ENCODE data around the gene MGAT5B. TPM values are rescaled to one million over a fixed set of nuclear protein-coding genes. Genes with fewer than 3 reads are reported as not detected.

MGAT5B gene
- total and polyA plus RNA-seq, 11 donors, result 0.07 to 0.21 (median 0.15) TPM; not detected in 6

DNA sequence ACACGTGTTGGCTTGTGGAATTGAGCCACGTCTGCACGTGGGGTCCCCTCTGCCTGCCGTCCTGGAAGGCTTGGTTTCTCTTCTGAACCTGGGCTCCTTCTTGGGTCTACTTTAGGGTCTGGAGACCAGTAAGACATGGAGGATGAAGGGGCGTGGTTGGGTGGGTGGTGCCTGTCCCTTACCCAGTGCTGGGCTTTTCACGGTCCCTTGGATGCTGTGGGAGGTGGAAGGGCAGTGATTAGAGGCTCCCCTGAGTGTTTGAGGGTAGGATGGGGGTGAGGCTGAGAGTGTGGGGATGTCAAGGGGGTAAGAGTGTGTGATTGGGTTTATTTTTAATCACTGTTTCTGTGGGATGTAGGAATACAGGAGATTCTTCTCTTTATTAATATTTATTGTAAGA lies 38.3 kb downstream of the MGAT5B start:
- Histone ChIP-seq H3K27me3 (peaks cover 0 to 19% (median 0%) of the 10 kb centered on the region in 9 donors), H3K27ac (no peak overlapping the region), H3K9me3 (peaks cover 0 to 8% (median 0%) of the 10 kb centered on the region in 12 donors), H3K4me3 (no peak overlapping the region), H3K36me3 (no peaks in the 10 kb centered on the region), H3K4me1 (peaks cover 0 to 13% (median 0%) of the 10 kb centered on the region in 12 donors)
- no peak for DNase-seq
- intact Hi-C loops (cut with DNase I), result no loop called here
- TF ChIP-seq POLR2A (IDR thresholded peaks at IDR 0.05), result no peak
- TF ChIP-seq CTCF (IDR thresholded peaks at IDR 0.05), result no peak
- ATAC-seq, result no peak
- WGBS, 4 donors, result 41 to 56% (median 52%) methylated on average over 6 of the region's 6 CpGs

- peaks cover 0 to 8% (median 0%) of the 10 kb centered on the region in 12 donors for H3K9me3 ChIP-seq
- DNase-seq (no peak), ATAC-seq (no peak)
- H3K36me3 ChIP-seq, result no peaks in the 10 kb centered on the region
- H3K4me1 ChIP-seq, result peaks cover 0 to 7% (median 0%) of the 10 kb centered on the region in 12 donors
- TF ChIP-seq POLR2A (IDR thresholded peaks at IDR 0.05) (no peak), CTCF (IDR thresholded peaks at IDR 0.05) (no peak)
- H3K27ac ChIP-seq, result no peak overlapping the region
- intact Hi-C loops (cut with DNase I), result no loop called here
- 81 to 88% (median 84%) methylated on average over 3 of the region's 3 CpGs for whole genome bisulfite sequencing, 4 donors
- H3K4me3 ChIP-seq, result no peak overlapping the region
- peaks cover 0 to 19% (median 0%) of the 10 kb centered on the region in 9 donors for H3K27me3 ChIP-seq
These were observed 39.1 kb downstream of the MGAT5B start for GRCh38 chr17:76907352-76907751.

GRCh38 chr17:76909971-76910760 lies 42.0 kb downstream of the MGAT5B start:
- peaks cover 0 to 8% (median 0%) of the 10 kb centered on the region in 12 donors for H3K9me3 ChIP-seq
- H3K4me1 ChIP-seq, result no peaks in the 10 kb centered on the region
- no peak overlapping the region for H3K4me3 ChIP-seq
- WGBS, 4 donors, result 24 to 27% (median 26%) methylated on average over 12 to 13 of the region's 13 CpGs
- H3K27me3 ChIP-seq, result peaks cover 0 to 13% (median under 1%) of the 10 kb centered on the region in 9 donors
- H3K36me3 ChIP-seq, result no peaks in the 10 kb centered on the region
- peak in 3 of 4 donors; percentile 41 to 66 (median 64) for ATAC-seq
- TF ChIP-seq POLR2A (IDR thresholded peaks at IDR 0.05) (no peak), CTCF (IDR thresholded peaks at IDR 0.05) (no peak)
- intact Hi-C loops (cut with DNase I), result no loop called here
- no peak overlapping the region for H3K27ac ChIP-seq
- DNase-seq, result peak in 4 of 5 donors; percentile 23 to 49 (median 43)

- 67 to 71% (median 69%) methylated on average over 5 of the region's 5 CpGs for WGBS, 4 donors
- DNase-seq, result peak in 1 of 5 donors; percentile 11
- no peaks in the 10 kb centered on the region for H3K36me3 ChIP-seq
- no peaks in the 10 kb centered on the region for H3K4me1 ChIP-seq
- H3K4me3 ChIP-seq, result no peak overlapping the region
- peaks cover 0 to 11% (median 5%) of the 10 kb centered on the region in 9 donors for H3K27me3 ChIP-seq
- H3K27ac ChIP-seq, result no peak overlapping the region
- ATAC-seq, result no peak
- TF ChIP-seq POLR2A (IDR thresholded peaks at IDR 0.05) (no peak), CTCF (IDR thresholded peaks at IDR 0.05) (no peak)
- intact Hi-C loops (cut with DNase I), result no loop called here
- H3K9me3 ChIP-seq, result peaks cover 0 to 8% (median 0%) of the 10 kb centered on the region in 12 donors
These were observed 43.3 kb downstream of the MGAT5B start for GRCh38 chr17:76911299-76912017.
